GM12891 (cell line): Measurements from ENCODE around the gene ZNF740.

Experiments
- DNase-seq: peaks from one replicate; pipeline ENCODE4 v3.0.0; 2011; ENCODE audit warnings: low spot score; ENCODE audit not compliant: insufficient read length
- FAIRE-seq: peaks from 2 replicates; lab custom pipeline; 2011; peaks lifted over from hg19 to GRCh38; lab: Jason Lieb, UNC
- PAX5 ChIP-seq: IDR thresholded peaks from 2 replicates; pipeline ENCODE4 v1.6.1; 2011; ENCODE audit warnings: low read length, moderate library complexity, mild to moderate bottlenecking; ENCODE audit not compliant: insufficient read depth, severe bottlenecking
- POLR2A ChIP-seq: IDR thresholded peaks from 2 replicates; pipeline ENCODE4 v1.6.1; 2011; ENCODE audit warnings: low read depth, low read length, control low read depth
- POLR2AphosphoS5 ChIP-seq: IDR thresholded peaks from 2 replicates; pipeline ENCODE4 v1.6.1; 2011; ENCODE audit warnings: low read depth, low read length, control low read depth
- POU2F2 ChIP-seq: IDR thresholded peaks from 2 replicates; pipeline ENCODE4 v1.6.1; 2011; ENCODE audit warnings: low read depth, mild to moderate bottlenecking, control low read depth, low read length, moderate library complexity
- SPI1 ChIP-seq: IDR thresholded peaks from 2 replicates; pipeline ENCODE4 v1.6.1; 2011; ENCODE audit warnings: low read depth, low read length, control low read depth
- TAF1 ChIP-seq: IDR thresholded peaks from 2 replicates; pipeline ENCODE4 v1.6.1; 2011; ENCODE audit warnings: low read depth, low read length, control low read depth

ZNF740 gene

GRCh38 chr12:53218551-53219291 is 38.2 kb downstream of the ZNF740 start:
- no peak for TF ChIP-seq POLR2A
- no peak for TF ChIP-seq POLR2AphosphoS5
- no peak for TF ChIP-seq SPI1
- DNase-seq (no peak), FAIRE-seq (no peak)

DNA sequence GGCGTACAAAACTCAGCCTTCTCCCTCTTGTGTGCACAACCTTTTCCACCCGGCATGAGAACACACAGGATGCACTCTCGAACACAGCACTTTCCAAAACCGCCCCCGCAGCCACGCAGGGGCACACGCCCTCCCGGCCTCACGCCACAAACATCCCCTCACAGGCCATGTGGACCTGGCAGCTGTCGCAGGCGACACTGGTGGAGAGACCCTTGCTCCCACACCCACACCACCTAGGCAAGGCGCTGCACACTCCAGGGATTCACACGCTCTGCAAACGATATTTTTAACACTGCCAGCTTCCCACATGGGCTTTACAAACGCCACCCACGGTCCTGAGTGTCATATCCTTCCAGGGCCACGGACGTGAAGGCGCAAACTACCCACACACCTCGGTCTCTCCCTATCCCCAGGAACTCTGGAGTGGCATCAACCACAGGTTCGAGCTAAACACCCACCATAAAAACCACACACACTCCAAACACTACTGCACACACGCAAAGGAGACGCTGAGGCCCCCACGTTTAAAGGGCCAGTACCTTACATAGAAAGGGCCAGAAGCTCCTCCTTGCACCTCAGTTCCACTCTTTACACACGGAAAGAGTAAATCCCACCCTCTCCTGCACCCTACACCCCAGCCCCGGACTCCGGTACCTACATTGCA is 38.9 kb downstream of the ZNF740 start:
- TF ChIP-seq POLR2A = no peak
- TF ChIP-seq PAX5 = no peak
- TF ChIP-seq TAF1 = no peak
- TF ChIP-seq POU2F2 = no peak
- no peak for TF ChIP-seq SPI1
- TF ChIP-seq POLR2AphosphoS5 = no peak
- FAIRE-seq (peak; percentile 80), DNase-seq (peak; percentile 60)

GRCh38 chr12:53219956-53220693 is 39.6 kb downstream of the ZNF740 start:
- DNase-seq = peak; percentile 83
- peak; percentile 90 for FAIRE-seq
- no peak for TF ChIP-seq SPI1
- TF ChIP-seq POLR2AphosphoS5 = no peak
- no peak for TF ChIP-seq POLR2A
- TF ChIP-seq POU2F2 = no peak; the same call in none of the 2 replicates
- no peak for TF ChIP-seq PAX5
- TF ChIP-seq TAF1 = no peak

GRCh38 chr12:53220694-53221202 is 40.2 kb downstream of the ZNF740 start:
- DNase-seq (peak; percentile 93), FAIRE-seq (no peak)
- no peak for TF ChIP-seq POU2F2
- TF ChIP-seq POLR2A = no peak
- no peak for TF ChIP-seq TAF1
- TF ChIP-seq SPI1 = no peak

- DNase-seq (peak; percentile 57), FAIRE-seq (peak; percentile 33)
- TF ChIP-seq POLR2AphosphoS5 (0 out of 2 replicates have a peak, but pooled peaks have one; percentile 38), SPI1 (no peak)
These were observed 40.9 kb downstream of the ZNF740 start for GRCh38 chr12:53221203-53222080.

DNA sequence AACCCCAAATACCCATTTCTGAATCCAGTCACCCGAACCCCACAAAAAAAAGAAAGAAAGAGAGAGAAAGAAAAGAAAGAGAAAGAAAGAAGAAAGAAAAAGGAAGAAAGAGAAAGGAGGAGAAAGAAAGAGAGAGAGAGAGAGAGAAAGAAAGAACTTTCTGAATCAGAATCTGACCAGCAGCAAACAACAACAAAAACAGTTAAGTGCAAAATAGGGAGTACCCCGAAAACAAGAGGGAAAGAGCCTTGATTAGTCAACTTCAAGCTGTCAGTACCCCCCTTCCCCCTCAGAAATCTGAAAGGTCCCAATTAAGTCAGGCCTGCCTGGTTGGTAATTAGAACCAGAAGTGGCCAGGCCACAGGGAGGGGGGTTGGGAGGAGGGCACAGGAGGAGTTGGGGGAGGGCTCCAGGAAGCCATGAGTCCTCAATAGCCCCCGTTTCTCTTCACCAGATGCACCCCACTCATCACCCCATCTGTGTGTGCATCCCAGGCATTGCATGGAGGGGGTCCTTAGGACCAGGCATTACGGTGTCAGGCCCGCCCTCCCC is 41.7 kb downstream of the ZNF740 start:
- DNase-seq (no peak), FAIRE-seq (no peak)
- TF ChIP-seq PAX5 (no peak), TAF1 (no peak), POU2F2 (no peak), POLR2A (no peak)

DNA sequence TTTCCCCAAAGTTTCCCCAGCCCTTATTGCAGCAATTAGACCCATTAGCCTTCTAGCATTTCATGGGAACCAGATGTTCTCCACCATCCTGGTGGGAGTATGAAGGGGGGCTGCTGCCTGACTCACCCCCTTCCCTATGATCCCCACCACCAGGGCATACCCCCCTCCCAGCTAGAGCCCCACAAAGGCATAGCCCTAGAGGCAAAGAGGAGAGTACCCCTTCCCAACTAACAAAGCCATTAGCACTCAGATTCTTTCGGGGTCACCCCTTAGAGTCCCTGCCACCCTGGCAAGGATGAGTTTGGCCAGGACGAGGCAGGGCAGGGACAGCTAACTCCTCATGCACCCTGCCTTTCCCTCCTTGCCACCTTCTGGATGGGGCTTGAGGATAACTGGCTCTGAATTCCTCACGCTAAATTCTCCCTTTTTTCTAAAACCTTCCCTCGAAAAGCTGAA is 42.3 kb downstream of the ZNF740 start:
- no peak for DNase-seq
- TF ChIP-seq POLR2A (no peak), TAF1 (no peak), PAX5 (no peak), SPI1 (no peak), POLR2AphosphoS5 (no peak), POU2F2 (no peak)
- no peak for FAIRE-seq

GRCh38 chr12:53223389-53224060 is 43.0 kb downstream of the ZNF740 start:
- FAIRE-seq (no peak), DNase-seq (no peak)
- TF ChIP-seq PAX5 (no peak), POLR2AphosphoS5 (no peak), POLR2A (no peak), SPI1 (no peak), TAF1 (no peak), POU2F2 (no peak)
